ENCODE measurements around the gene KNDC1. TPM values are rescaled to one million over a fixed set of nuclear protein-coding genes. Genes with fewer than 3 reads are reported as not detected.
"Not testable (repeated sequence)": the region's sequence is repeated elsewhere in the genome, so short reads cannot be mapped to it uniquely, and the experiment has no call there.

Gene KNDC1
- polyA plus RNA-seq, 1 donor (not counting 4 experiments of a cell fraction or from before 2014, with no cell fraction given), result 0.20 TPM

DNA sequence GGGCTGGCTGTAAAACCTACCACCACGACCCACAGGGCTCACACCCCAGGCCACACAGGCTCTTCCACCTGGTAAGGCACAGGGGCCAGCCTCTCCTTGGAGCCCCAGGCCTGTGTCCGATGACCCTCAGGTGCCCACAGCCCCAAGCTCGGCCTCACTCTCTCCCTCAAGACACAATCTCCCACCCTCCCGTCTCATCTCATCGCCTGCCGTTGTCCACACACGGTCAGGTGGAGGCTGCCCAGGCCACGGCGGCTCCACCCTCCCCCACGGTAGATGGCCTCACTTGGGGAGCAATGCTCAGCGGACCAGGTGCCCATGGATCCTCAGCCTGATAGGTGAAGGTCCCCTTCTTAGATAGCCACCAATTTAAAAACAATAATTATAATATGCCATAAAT, 61.3 kb downstream of the KNDC1 start:
- no peaks in the 10 kb centered on the region for H3K36me3 ChIP-seq (ENCODE audit: control insufficient read depth in 2 of 2, extremely low read depth in 1 of 2, insufficient read depth in 2 of 2, low read length in 2 of 2)
- no peak overlapping the region for H3K4me3 ChIP-seq (ENCODE audit: control insufficient read depth in 2 of 3, extremely low read depth in 1 of 3, insufficient read depth in 2 of 3, low read depth in 1 of 3, low read length in 3 of 3)
- dilution Hi-C loops (cut with MboI; ENCODE audit: extremely low pct_ligation_motif_present, low sequenced_read_pairs), result no loop called here
- no peak overlapping the region for H3K4me2 ChIP-seq (ENCODE audit: control insufficient read depth, extremely low read depth, insufficient read depth, low read depth, low read length)
- no peak overlapping the region for H2AFZ ChIP-seq (ENCODE audit: control insufficient read depth, low read length)
- no peaks in the 10 kb centered on the region for H3K9me1 ChIP-seq (ENCODE audit: control insufficient read depth, extremely low read depth, insufficient read depth, low read length)
- H3K4me1 ChIP-seq (ENCODE audit: control insufficient read depth, extremely low read depth, insufficient read depth, low read length), result peaks cover 3% of the 10 kb centered on the region
- no peaks in the 10 kb centered on the region for H3K79me2 ChIP-seq (ENCODE audit: control insufficient read depth, insufficient read depth, low read length)
- TF ChIP-seq EZH2 (IDR thresholded peaks at IDR 0.05; ENCODE audit: low read length), result no peak
- TF ChIP-seq, protein P1, sequence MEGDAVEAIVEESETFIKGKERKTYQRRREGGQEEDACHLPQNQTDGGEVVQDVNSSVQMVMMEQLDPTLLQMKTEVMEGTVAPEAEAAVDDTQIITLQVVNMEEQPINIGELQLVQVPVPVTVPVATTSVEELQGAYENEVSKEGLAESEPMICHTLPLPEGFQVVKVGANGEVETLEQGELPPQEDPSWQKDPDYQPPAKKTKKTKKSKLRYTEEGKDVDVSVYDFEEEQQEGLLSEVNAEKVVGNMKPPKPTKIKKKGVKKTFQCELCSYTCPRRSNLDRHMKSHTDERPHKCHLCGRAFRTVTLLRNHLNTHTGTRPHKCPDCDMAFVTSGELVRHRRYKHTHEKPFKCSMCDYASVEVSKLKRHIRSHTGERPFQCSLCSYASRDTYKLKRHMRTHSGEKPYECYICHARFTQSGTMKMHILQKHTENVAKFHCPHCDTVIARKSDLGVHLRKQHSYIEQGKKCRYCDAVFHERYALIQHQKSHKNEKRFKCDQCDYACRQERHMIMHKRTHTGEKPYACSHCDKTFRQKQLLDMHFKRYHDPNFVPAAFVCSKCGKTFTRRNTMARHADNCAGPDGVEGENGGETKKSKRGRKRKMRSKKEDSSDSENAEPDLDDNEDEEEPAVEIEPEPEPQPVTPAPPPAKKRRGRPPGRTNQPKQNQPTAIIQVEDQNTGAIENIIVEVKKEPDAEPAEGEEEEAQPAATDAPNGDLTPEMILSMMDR (optimal IDR thresholded peaks at IDR 0.05 in 1 of 3, IDR thresholded peaks at IDR 0.05 in 1 of 3, conservative IDR thresholded peaks at IDR 0.05 in 1 of 3; ENCODE audit: extremely low read depth in 1 of 3, insufficient read depth in 2 of 3, low read length in 3 of 3), result no peak
- peaks cover 47% of the 10 kb centered on the region for H3K27me3 ChIP-seq (ENCODE audit: control insufficient read depth, extremely low read depth, insufficient read depth, low read length)
- H3K9me3 ChIP-seq (ENCODE audit: control insufficient read depth, low read depth, low read length), result no peaks in the 10 kb centered on the region
- DNase-seq (ENCODE audit: low read depth, low spot score), result no peak
- no peak for FAIRE-seq
- no peak overlapping the region for H3K9ac ChIP-seq (ENCODE audit: control insufficient read depth, extremely low read depth, insufficient read depth, low read length)
- no peaks in the 10 kb centered on the region for H4K20me1 ChIP-seq (ENCODE audit: control insufficient read depth, extremely low read depth, insufficient read depth, low read length)
- no peak overlapping the region for H3K27ac ChIP-seq (ENCODE audit: control insufficient read depth, insufficient read depth, low read length)

DNA sequence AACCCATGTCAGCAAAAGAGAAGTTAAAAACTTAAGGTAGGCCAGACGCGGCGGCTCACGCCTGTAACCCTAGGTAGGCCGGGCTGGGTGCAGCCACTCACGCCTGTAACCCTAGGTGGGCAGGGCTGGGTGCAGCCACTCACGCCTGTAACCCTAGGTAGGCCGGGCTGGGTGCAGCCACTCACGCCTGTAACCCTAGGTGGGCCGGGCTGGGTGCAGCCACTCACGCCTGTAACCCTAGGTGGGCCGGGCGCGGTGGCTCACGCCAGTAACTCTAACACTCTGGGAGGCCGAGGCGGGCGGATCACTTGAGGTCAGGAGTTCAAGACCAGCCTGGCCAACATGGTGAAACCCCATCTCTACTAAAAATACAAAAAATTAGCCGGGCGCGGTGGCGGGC, 61.7 kb downstream of the KNDC1 start:
- H3K36me3 ChIP-seq (ENCODE audit: control insufficient read depth in 2 of 2, extremely low read depth in 1 of 2, insufficient read depth in 2 of 2, low read length in 2 of 2); H3K4me1 ChIP-seq (ENCODE audit: control insufficient read depth, extremely low read depth, insufficient read depth, low read length); FAIRE-seq; H3K4me2 ChIP-seq (ENCODE audit: control insufficient read depth, extremely low read depth, insufficient read depth, low read depth, low read length); H3K27ac ChIP-seq (ENCODE audit: control insufficient read depth, insufficient read depth, low read length); H3K4me3 ChIP-seq (ENCODE audit: control insufficient read depth in 2 of 3, extremely low read depth in 1 of 3, insufficient read depth in 2 of 3, low read depth in 1 of 3, low read length in 3 of 3); dilution Hi-C loops (cut with MboI; ENCODE audit: extremely low pct_ligation_motif_present, low sequenced_read_pairs); H2AFZ ChIP-seq (ENCODE audit: control insufficient read depth, low read length); H3K9me1 ChIP-seq (ENCODE audit: control insufficient read depth, extremely low read depth, insufficient read depth, low read length); H3K9ac ChIP-seq (ENCODE audit: control insufficient read depth, extremely low read depth, insufficient read depth, low read length); H4K20me1 ChIP-seq (ENCODE audit: control insufficient read depth, extremely low read depth, insufficient read depth, low read length); H3K79me2 ChIP-seq (ENCODE audit: control insufficient read depth, insufficient read depth, low read length); H3K9me3 ChIP-seq (ENCODE audit: control insufficient read depth, low read depth, low read length); DNase-seq (ENCODE audit: low read depth, low spot score): not testable (repeated sequence)
- peaks cover 49% of the 10 kb centered on the region for H3K27me3 ChIP-seq (ENCODE audit: control insufficient read depth, extremely low read depth, insufficient read depth, low read length)

DNA sequence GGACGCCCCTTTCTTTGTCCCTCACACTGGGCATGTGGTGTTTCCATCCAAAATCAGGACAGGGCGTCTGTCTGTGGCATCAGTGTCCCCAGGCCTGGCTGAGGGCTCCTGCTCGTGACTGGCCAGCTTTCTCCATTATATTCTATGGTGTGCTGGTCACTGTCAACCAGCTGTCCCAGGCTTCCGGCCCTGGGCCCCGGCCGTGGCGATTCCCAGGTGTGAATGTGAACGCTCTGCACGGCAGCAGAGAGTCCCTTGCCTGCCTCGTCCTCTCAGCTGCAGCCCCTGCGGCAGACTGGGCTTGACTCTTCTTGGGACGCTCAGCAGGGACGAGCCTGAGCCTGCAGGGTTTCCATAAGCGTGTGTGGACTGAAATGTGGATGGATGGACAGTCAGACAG, 64.1 kb downstream of the KNDC1 start:
- DNase-seq (ENCODE audit: low read depth, low spot score) (no peak), FAIRE-seq (no peak)
- Histone ChIP-seq H3K9me3 (ENCODE audit: control insufficient read depth, low read depth, low read length) (no peaks in the 10 kb centered on the region), H2AFZ (ENCODE audit: control insufficient read depth, low read length) (no peak overlapping the region), H4K20me1 (ENCODE audit: control insufficient read depth, extremely low read depth, insufficient read depth, low read length) (no peaks in the 10 kb centered on the region), H3K27me3 (ENCODE audit: control insufficient read depth, extremely low read depth, insufficient read depth, low read length) (peaks cover 56% of the 10 kb centered on the region), H3K9ac (ENCODE audit: control insufficient read depth, extremely low read depth, insufficient read depth, low read length) (no peak overlapping the region), H3K79me2 (ENCODE audit: control insufficient read depth, insufficient read depth, low read length) (no peaks in the 10 kb centered on the region), H3K4me3 (ENCODE audit: control insufficient read depth in 2 of 3, extremely low read depth in 1 of 3, insufficient read depth in 2 of 3, low read depth in 1 of 3, low read length in 3 of 3) (no peak overlapping the region), H3K9me1 (ENCODE audit: control insufficient read depth, extremely low read depth, insufficient read depth, low read length) (no peaks in the 10 kb centered on the region), H3K4me1 (ENCODE audit: control insufficient read depth, extremely low read depth, insufficient read depth, low read length) (peaks cover 4% of the 10 kb centered on the region), H3K36me3 (ENCODE audit: control insufficient read depth in 2 of 2, extremely low read depth in 1 of 2, insufficient read depth in 2 of 2, low read length in 2 of 2) (no peaks in the 10 kb centered on the region), H3K27ac (ENCODE audit: control insufficient read depth, insufficient read depth, low read length) (no peak overlapping the region), H3K4me2 (ENCODE audit: control insufficient read depth, extremely low read depth, insufficient read depth, low read depth, low read length) (no peak overlapping the region)
- dilution Hi-C loops (cut with MboI; ENCODE audit: extremely low pct_ligation_motif_present, low sequenced_read_pairs), result no loop called here
- TF ChIP-seq, protein P1 (optimal IDR thresholded peaks at IDR 0.05 in 1 of 3, IDR thresholded peaks at IDR 0.05 in 1 of 3, conservative IDR thresholded peaks at IDR 0.05 in 1 of 3; ENCODE audit: extremely low read depth in 1 of 3, insufficient read depth in 2 of 3, low read length in 3 of 3), result no peak
- no peak for TF ChIP-seq EZH2 (IDR thresholded peaks at IDR 0.05; ENCODE audit: low read length)
